ENCODE data around the gene OR7D2. TPM values are rescaled to one million over a fixed set of nuclear protein-coding genes. Genes with fewer than 3 reads are reported as not detected.

OR7D2 gene
- total RNA-seq, 4 donors from 2014 or later: 0.17 TPM; not detected in 3

DNA sequence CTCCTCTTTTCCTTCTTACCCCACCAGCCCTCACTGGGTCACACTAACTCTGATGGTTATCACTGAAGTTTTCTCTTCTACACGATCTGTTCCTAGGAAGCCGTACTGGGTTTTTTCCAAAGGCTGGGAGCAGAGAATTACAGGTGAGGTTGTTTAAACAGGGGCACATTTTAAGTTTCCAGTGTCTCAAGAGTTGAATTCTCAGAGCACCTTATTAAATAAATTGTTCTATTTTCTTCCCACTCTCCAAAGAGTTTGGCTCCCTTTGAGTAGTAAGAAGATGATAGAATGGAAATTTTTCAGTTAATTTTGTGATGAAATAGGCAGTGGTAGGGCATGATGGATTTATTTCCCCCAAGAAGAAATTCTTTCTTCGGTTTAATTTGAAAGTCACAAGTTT lies 40.7 kb downstream of the OR7D2 start, which contains the start of gene OR7D4:
Gene OR7D4 (minus strand): TSS at position 101 of the 400 bp plus-strand sequence. CDS start 4,752 bp downstream, outside the sequence.
- TF ChIP-seq, protein P1, sequence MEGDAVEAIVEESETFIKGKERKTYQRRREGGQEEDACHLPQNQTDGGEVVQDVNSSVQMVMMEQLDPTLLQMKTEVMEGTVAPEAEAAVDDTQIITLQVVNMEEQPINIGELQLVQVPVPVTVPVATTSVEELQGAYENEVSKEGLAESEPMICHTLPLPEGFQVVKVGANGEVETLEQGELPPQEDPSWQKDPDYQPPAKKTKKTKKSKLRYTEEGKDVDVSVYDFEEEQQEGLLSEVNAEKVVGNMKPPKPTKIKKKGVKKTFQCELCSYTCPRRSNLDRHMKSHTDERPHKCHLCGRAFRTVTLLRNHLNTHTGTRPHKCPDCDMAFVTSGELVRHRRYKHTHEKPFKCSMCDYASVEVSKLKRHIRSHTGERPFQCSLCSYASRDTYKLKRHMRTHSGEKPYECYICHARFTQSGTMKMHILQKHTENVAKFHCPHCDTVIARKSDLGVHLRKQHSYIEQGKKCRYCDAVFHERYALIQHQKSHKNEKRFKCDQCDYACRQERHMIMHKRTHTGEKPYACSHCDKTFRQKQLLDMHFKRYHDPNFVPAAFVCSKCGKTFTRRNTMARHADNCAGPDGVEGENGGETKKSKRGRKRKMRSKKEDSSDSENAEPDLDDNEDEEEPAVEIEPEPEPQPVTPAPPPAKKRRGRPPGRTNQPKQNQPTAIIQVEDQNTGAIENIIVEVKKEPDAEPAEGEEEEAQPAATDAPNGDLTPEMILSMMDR (IDR thresholded peaks at IDR 0.05): no peak
- TF ChIP-seq POLR2AphosphoS5 (IDR thresholded peaks at IDR 0.05): no peak
- no peak for TF ChIP-seq POLR2A (IDR thresholded peaks at IDR 0.05; ENCODE audit: low read depth)
- TF ChIP-seq EP300 (IDR thresholded peaks at IDR 0.05): no peak
- 64% methylated on average over 3 of the region's 3 CpGs for WGBS
- Histone ChIP-seq H3K36me3 (no peaks in the 10 kb centered on the region), H3K27ac (replicated peaks in 1 of 4) (no peak within 1 kb of the TSS), H3K27me3 (peaks cover 0 to 2% (median 0%) of the 10 kb centered on the region in 4 donors), H3K4me3 (no peak within 1 kb of the TSS), H3K4me1 (no peaks in the 10 kb centered on the region), H3K9me3 (no peaks in the 10 kb centered on the region)
- intact Hi-C loops (cut with DNase I): no loop called here
- DNase-seq (ENCODE audit: extremely low spot score): no peak

Other genes starting within 250 kb of the OR7D2 start
- gene MUC16, start 168.6 kb upstream of the OR7D2 start, total RNA-seq: under 1 TPM in 3 of 4 donors, not detected in 1; under 0.01 TPM
- not detected for gene OR1M1, start 91.9 kb upstream of the OR7D2 start, total RNA-seq
- gene OR7G2, start 71.5 kb upstream of the OR7D2 start, total RNA-seq: not detected
- gene OR7G1, start 63.2 kb upstream of the OR7D2 start, total RNA-seq: not detected
- gene OR7G3, start 52.0 kb upstream of the OR7D2 start, total RNA-seq: not detected
- 10 to 100 TPM; 17.6 to 24.8 (median 21.5) TPM for gene ZNF317, start 38.6 kb upstream of the OR7D2 start, total RNA-seq
- gene OR7D4, start 40.6 kb downstream of the OR7D2 start, total RNA-seq: not detected
- gene OR7E24, start 72.0 kb downstream of the OR7D2 start, total RNA-seq: not detected
- 10 to 100 TPM; 14.2 to 19.1 (median 14.8) TPM for gene ZNF699, start 130.9 kb downstream of the OR7D2 start, total RNA-seq
- gene ZNF559, start 145.2 kb downstream of the OR7D2 start, total RNA-seq: 10 to 100 TPM in 3 of 4 donors, 1 to 10 TPM in 1; 8.8 to 18.9 (median 18.6) TPM
- gene ZNF177, start 184.0 kb downstream of the OR7D2 start, total RNA-seq: 1 to 10 TPM; 2.1 to 4.5 (median 3.0) TPM

All from esophagus muscularis mucosa (tissue), 4 donors.